ENCODE measurements around the gene RNPS1. TPM values are rescaled to one million over a fixed set of nuclear protein-coding genes. Genes with fewer than 3 reads are reported as not detected.
"Not testable (repeated sequence)": the region's sequence is repeated elsewhere in the genome, so short reads cannot be mapped to it uniquely, and the experiment has no call there.

Gene RNPS1
- total and polyA plus RNA-seq, 2 of the 4 experiments (the other 2 are of a cell fraction) = 57.5 to 192 TPM

DNA sequence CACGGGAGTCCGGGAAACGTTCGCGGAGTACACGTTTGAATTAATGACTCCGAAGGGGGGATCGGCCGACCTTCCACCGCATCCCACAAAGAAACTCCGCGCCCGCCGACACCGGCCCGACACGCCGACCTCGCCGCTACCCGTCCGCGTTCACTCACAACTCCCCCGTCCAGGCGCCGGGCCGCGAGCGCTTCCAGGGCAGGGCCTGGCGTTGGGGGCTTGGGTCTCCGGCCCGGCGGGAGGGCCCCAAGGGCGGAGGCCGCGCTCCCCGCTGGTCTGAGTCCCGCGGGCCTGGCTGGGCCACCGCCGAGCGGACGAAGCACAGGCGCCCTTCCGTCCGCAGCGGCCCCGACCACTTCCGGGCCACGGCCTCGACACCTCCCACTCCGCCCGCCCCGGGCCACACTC lies 417 bp downstream of the RNPS1 start:
- Histone ChIP-seq H2AK5ac (ENCODE audit: low read depth, low read length) (0 out of 2 replicates have a peak overlapping the region, but pooled peaks have one; percentile 63), H3K79me1 (ENCODE audit: low read depth in 1 of 2, low read length in 2 of 2) (peaks cover 9 to 55% of the 10 kb centered on the region in 2 experiments; a peak in 3 of 4 replicates), H3K27ac (ENCODE audit: insufficient read depth, low read length) (peak overlapping the region; percentile 76), H3K36me3 (ENCODE audit: control insufficient read depth, insufficient read depth, low read length) (peaks cover 19% of the 10 kb centered on the region), H3K9me1 (ENCODE audit: insufficient read depth, low read length) (peaks cover 13% of the 10 kb centered on the region), H3K4ac (ENCODE audit: low read depth, low read length) (peak overlapping the region; percentile 83; the same call in 1 of the 2 replicates), H2BK5ac (ENCODE audit: low read depth, low read length, poor library complexity, severe bottlenecking) (peak overlapping the region; percentile 97), H3K14ac (replicated peaks; ENCODE audit: low read depth, low read length) (0 out of 2 replicates have a peak overlapping the region, but pooled peaks have one; percentile 62), H2AFZ (replicated peaks; ENCODE audit: low read length, poor library complexity) (peak overlapping the region; percentile 100), H3K4me3 (ENCODE audit: insufficient read depth, low read depth, low read length) (peak overlapping the region; percentile 60), H4K20me1 (ENCODE audit: insufficient read depth, low read length) (peaks cover 66% of the 10 kb centered on the region), H4K8ac (ENCODE audit: low read depth in 2 of 2, low read length in 2 of 2) (peak overlapping the region; percentile 87 to 89; a peak in 2 of 4 replicates), H2AK9ac (replicated peaks; ENCODE audit: low read depth, low read length, poor library complexity) (peak overlapping the region; percentile 98), H3K9ac (ENCODE audit: low read depth, low read length) (peak overlapping the region; percentile 92), H3K4me2 (ENCODE audit: low read depth, low read length) (peak overlapping the region; percentile 38)
- intact Hi-C loops (cut with micrococcal nuclease); H2BK120ac ChIP-seq (ENCODE audit: low read depth, low read length); dilution Hi-C loops (cut with HindIII; ENCODE audit: low sequenced_read_pairs, unreplicated experiment); H3K23ac ChIP-seq (ENCODE audit: low read depth, low read length); H4K91ac ChIP-seq (ENCODE audit: insufficient read depth, low read depth, low read length); H3K18ac ChIP-seq (ENCODE audit: low read depth, low read length); POLR2A ChIA-PET (ENCODE audit: unreplicated experiment); H3K27me3 ChIP-seq (ENCODE audit: control insufficient read depth, insufficient read depth, low read length); CTCF ChIA-PET; H3K9me3 ChIP-seq (ENCODE audit: control insufficient read depth, insufficient read depth, low read length); H3K4me1 ChIP-seq (ENCODE audit: control insufficient read depth, insufficient read depth, low read length); H3K56ac ChIP-seq (ENCODE audit: extremely low read depth, insufficient read depth, low read length); BruUV-seq (replicated peaks); H2BK20ac ChIP-seq (ENCODE audit: low read depth, low read length); DNase-seq; H4K5ac ChIP-seq (ENCODE audit: low read depth, low read length); H2BK15ac ChIP-seq (ENCODE audit: low read depth, low read length); in situ Hi-C loops (cut with MboI; ENCODE audit: low sequenced_read_pairs): not testable (repeated sequence)
- ATAC-seq (ENCODE audit: low read depth) = peak; percentile 70
- 0% methylated on average over 27 of the region's 54 CpGs; no CpG with 5 or more reads in 1 of the 2 experiments for WGBS, 2 experiments (ENCODE audit: extremely low coverage in 2 of 2, insufficient read length in 1 of 2)

Data from IMR-90 (cell line).